WTC11 (cell line): ENCODE measurements around the gene C16orf46. TPM values are rescaled to one million over a fixed set of nuclear protein-coding genes. Genes with fewer than 3 reads are reported as not detected.

Experiments
- ATAC-seq: fragments of 200-7000 bp; cut with Tn5 transposase; 2 replicates; pipeline ENCODE4 v1.10.0; 2021; ENCODE audit warnings: mild to moderate bottlenecking, moderate library complexity
- CTCF ChIA-PET: fragments of 300-600 bp; sonication (Branson Sonifier 250); formaldehyde crosslinking; loops from one replicate; lab custom pipeline; 2021; ENCODE audit warnings: antibody characterized with exemption; lab: Charles Lee
- POLR2A ChIA-PET: fragments of 350-600 bp; sonication (Branson Sonifier 250); formaldehyde crosslinking; loops from one replicate; lab custom pipeline; 2021; ENCODE audit warnings: antibody characterized with exemption; lab: Charles Lee
- DNase-seq: peaks from one replicate; pipeline ENCODE4 v3.0.0; 2021; ENCODE audit warnings: low spot score
- H3K27ac Mint-ChIP-seq: 2 replicates; pipeline ENCODE4 v1.8.0; 2021; ENCODE audit warnings: mixed read lengths
- H3K27me3 Mint-ChIP-seq: 2 replicates; pipeline ENCODE4 v1.8.0; 2021; ENCODE audit warnings: low read depth, mild to moderate bottlenecking, moderate library complexity, mixed read lengths
- H3K36me3 Mint-ChIP-seq: 2 replicates; pipeline ENCODE4 v1.8.0; 2021; ENCODE audit warnings: mixed read lengths
- H3K4me1 Mint-ChIP-seq: 2 replicates; pipeline ENCODE4 v1.8.0; 2022; ENCODE audit warnings: mixed read lengths
- H3K4me3 Mint-ChIP-seq: 2 replicates; pipeline ENCODE4 v1.8.0; 2021; ENCODE audit warnings: mild to moderate bottlenecking, moderate library complexity, mixed read lengths
- H3K9me3 Mint-ChIP-seq: 2 replicates; pipeline ENCODE4 v1.8.0; 2021; ENCODE audit warnings: mixed read lengths
- CBFB ChIP-seq: sonication (generic); formaldehyde crosslinking; IDR thresholded peaks from 2 replicates; pipeline ENCODE4 v1.8.1; 2022; ENCODE audit warnings: mild to moderate bottlenecking, low read depth, missing genetic modification reagents
- CREB1 ChIP-seq: sonication (generic); formaldehyde crosslinking; IDR thresholded peaks from 2 replicates; pipeline ENCODE4 v1.8.0; 2023; ENCODE audit warnings: mild to moderate bottlenecking, missing genetic modification reagents
- CREM ChIP-seq: sonication (generic); formaldehyde crosslinking; IDR thresholded peaks from 2 replicates; pipeline ENCODE4 v1.8.1; 2022; ENCODE audit warnings: mild to moderate bottlenecking, missing genetic modification reagents, moderate library complexity
- ESRRA ChIP-seq: sonication (generic); formaldehyde crosslinking; IDR thresholded peaks from 2 replicates; pipeline ENCODE4 v1.8.1; 2022; ENCODE audit warnings: mild to moderate bottlenecking, missing genetic modification reagents, borderline replicate concordance
- GRHL2 ChIP-seq: fragments of 250-450 bp; sonication (Bioruptor Pico); IDR thresholded peaks from 2 replicates; pipeline ENCODE4 v1.8.0; 2022; ENCODE audit warnings: mild to moderate bottlenecking, moderate library complexity; ENCODE audit not compliant: insufficient replicate concordance, severe bottlenecking
- GTF2I ChIP-seq: fragments of 250-450 bp; sonication (Bioruptor Pico); conservative IDR thresholded peaks from 2 replicates; pipeline ENCODE4 v1.4.0; 2021; ENCODE audit warnings: mild to moderate bottlenecking
- IRF2 ChIP-seq: sonication (generic); formaldehyde crosslinking; IDR thresholded peaks from 2 replicates; pipeline ENCODE4 v1.8.0; 2022; ENCODE audit warnings: low read depth, missing genetic modification reagents, borderline replicate concordance
- MXD4 ChIP-seq: fragments of 250-450 bp; sonication (Bioruptor Pico); IDR thresholded peaks from 2 replicates; pipeline ENCODE4 v1.8.0; 2021; ENCODE audit warnings: mild to moderate bottlenecking, moderate library complexity, borderline replicate concordance
- NR2C2 ChIP-seq: sonication (generic); formaldehyde crosslinking; IDR thresholded peaks from 2 replicates; pipeline ENCODE4 v1.8.0; 2022; ENCODE audit warnings: mild to moderate bottlenecking, missing genetic modification reagents
- NR3C1 ChIP-seq: sonication (generic); formaldehyde crosslinking; conservative IDR thresholded peaks from 2 replicates; pipeline ENCODE4 v1.8.1; 2023; ENCODE audit warnings: low read depth, mild to moderate bottlenecking, missing genetic modification reagents
- OVOL2 ChIP-seq: fragments of 250-450 bp; sonication (Bioruptor Pico); IDR thresholded peaks from 2 replicates; pipeline ENCODE4 v1.9.0; 2021; ENCODE audit warnings: mild to moderate bottlenecking, borderline replicate concordance
- PRDM15 ChIP-seq: sonication (generic); formaldehyde crosslinking; IDR thresholded peaks from 2 replicates; pipeline ENCODE4 v1.8.0; 2022; ENCODE audit warnings: missing genetic modification reagents
- PREB ChIP-seq: sonication (generic); formaldehyde crosslinking; IDR thresholded peaks from 2 replicates; pipeline ENCODE4 v1.8.1; 2022; ENCODE audit warnings: mild to moderate bottlenecking, missing genetic modification reagents, moderate library complexity, borderline replicate concordance
- SMAD4 ChIP-seq: sonication (generic); formaldehyde crosslinking; IDR thresholded peaks from 2 replicates; pipeline ENCODE4 v1.8.0; 2022; ENCODE audit warnings: mild to moderate bottlenecking, missing genetic modification reagents
- SOX15 ChIP-seq: fragments of 250-450 bp; sonication (Bioruptor Pico); IDR thresholded peaks from 2 replicates; pipeline ENCODE4 v1.9.0; 2021; ENCODE audit warnings: mild to moderate bottlenecking
- TCF7 ChIP-seq: sonication (generic); formaldehyde crosslinking; IDR thresholded peaks from 2 replicates; pipeline ENCODE4 v1.8.0; 2022; ENCODE audit warnings: mild to moderate bottlenecking, low read depth, missing genetic modification reagents, moderate library complexity
- TEAD1 ChIP-seq: sonication (generic); formaldehyde crosslinking; IDR thresholded peaks from 2 replicates; pipeline ENCODE4 v1.8.0; 2022; ENCODE audit warnings: mild to moderate bottlenecking, missing genetic modification reagents
- TP53 ChIP-seq: sonication (generic); formaldehyde crosslinking; IDR thresholded peaks from 2 replicates; pipeline ENCODE4 v1.8.1; 2023; ENCODE audit warnings: mild to moderate bottlenecking, missing genetic modification reagents
- USF2 ChIP-seq: sonication (generic); formaldehyde crosslinking; IDR thresholded peaks from 2 replicates; pipeline ENCODE4 v1.8.1; 2023; ENCODE audit warnings: mild to moderate bottlenecking, missing genetic modification reagents, moderate library complexity
- ZBTB21 ChIP-seq: sonication (generic); formaldehyde crosslinking; IDR thresholded peaks from 2 replicates; pipeline ENCODE4 v1.8.1; 2023; ENCODE audit warnings: mild to moderate bottlenecking, missing genetic modification reagents, borderline replicate concordance
- ZBTB43 ChIP-seq: sonication (generic); formaldehyde crosslinking; IDR thresholded peaks from 2 replicates; pipeline ENCODE4 v1.8.1; 2023; ENCODE audit warnings: mild to moderate bottlenecking, missing genetic modification reagents
- ZNF121 ChIP-seq: sonication (generic); formaldehyde crosslinking; IDR thresholded peaks from 2 replicates; pipeline ENCODE4 v1.8.0; 2023; ENCODE audit warnings: missing genetic modification reagents
- ZNF232 ChIP-seq: sonication (generic); formaldehyde crosslinking; IDR thresholded peaks from 2 replicates; pipeline ENCODE4 v1.8.0; 2022; ENCODE audit warnings: mild to moderate bottlenecking, missing genetic modification reagents
- ZNF263 ChIP-seq: sonication (generic); formaldehyde crosslinking; IDR thresholded peaks from 2 replicates; pipeline ENCODE4 v1.8.1; 2022; ENCODE audit warnings: low read depth, mild to moderate bottlenecking, moderate library complexity, missing genetic modification reagents
- ZNF425 ChIP-seq: fragments of 250-450 bp; sonication (Bioruptor Pico); conservative IDR thresholded peaks from 2 replicates; pipeline ENCODE4 v1.9.0; 2021; ENCODE audit warnings: mild to moderate bottlenecking
- total RNA-seq: library from RNA; stranded (reverse); gene quantifications from 3 replicates; pipeline ENCODE4 v1.2.3, GENCODE V29; 2021

Gene C16orf46
- total RNA-seq, 1 experiment from 2014 or later: 1.2 TPM

- TF ChIP-seq PRDM15: no peak
- TF ChIP-seq SOX15 (CRISPR knock-in tag): no peak
- no peak for TF ChIP-seq NR2C2 (CRISPR knock-in tag)
- TF ChIP-seq SMAD4 (CRISPR knock-in tag): no peak
- TF ChIP-seq ZNF425: no peak
- no peak for TF ChIP-seq IRF2 (CRISPR knock-in tag)
- no peak for TF ChIP-seq ZBTB43 (CRISPR knock-in tag)
- no peak for TF ChIP-seq PREB (CRISPR knock-in tag)
- TF ChIP-seq NR3C1: no peak
- TF ChIP-seq MXD4 (CRISPR knock-in tag): no peak
- no peak for TF ChIP-seq ZNF263 (CRISPR knock-in tag)
These were observed 23.3 kb downstream of the C16orf46 start (continued) for GRCh38 chr16:81053761-81054160.

- ATAC-seq (no peak), DNase-seq (no peak)
- Mint-ChIP-seq H3K36me3 (peaks cover 49% of the 10 kb centered on the region), H3K27me3 (no peaks in the 10 kb centered on the region; the same call in 1 of the 2 replicates), H3K27ac (no peak overlapping the region), H3K4me1 (no peaks in the 10 kb centered on the region), H3K4me3 (no peak overlapping the region), H3K9me3 (no peaks in the 10 kb centered on the region)
- CTCF ChIA-PET: no interaction called here
- POLR2A ChIA-PET: no interaction called here
- no peak for TF ChIP-seq ZBTB21 (CRISPR knock-in tag)
- TF ChIP-seq ZNF121 (CRISPR knock-in tag): no peak
- no peak for TF ChIP-seq TP53
- no peak for TF ChIP-seq OVOL2 (CRISPR knock-in tag)
- TF ChIP-seq PREB (CRISPR knock-in tag): no peak
- no peak for TF ChIP-seq TCF7
- TF ChIP-seq TEAD1: no peak
- TF ChIP-seq SOX15 (CRISPR knock-in tag): no peak
- TF ChIP-seq ZNF232: no peak
- TF ChIP-seq CBFB: no peak
- TF ChIP-seq CREB1: no peak
- TF ChIP-seq SMAD4 (CRISPR knock-in tag): no peak
- TF ChIP-seq USF2 (CRISPR knock-in tag): no peak
- no peak for TF ChIP-seq GTF2I (CRISPR knock-in tag)
- TF ChIP-seq ZNF425: no peak
- TF ChIP-seq ESRRA (CRISPR knock-in tag): no peak
- no peak for TF ChIP-seq CREM
- TF ChIP-seq GRHL2: no peak
These were observed 34.2 kb downstream of the C16orf46 start for GRCh38 chr16:81042821-81043220.
